GM18517 (cell line): ENCODE measurements around the gene ELP4.

ENCODE experiments used
- ATAC-seq: cut with Tn5 transposase; IDR thresholded peaks from one replicate; pipeline ENCODE4 v1.9.1; 2021; ENCODE audit warnings: mild to moderate bottlenecking, moderate library complexity; ENCODE audit not compliant: unreplicated experiment

The ELP4 gene

DNA sequence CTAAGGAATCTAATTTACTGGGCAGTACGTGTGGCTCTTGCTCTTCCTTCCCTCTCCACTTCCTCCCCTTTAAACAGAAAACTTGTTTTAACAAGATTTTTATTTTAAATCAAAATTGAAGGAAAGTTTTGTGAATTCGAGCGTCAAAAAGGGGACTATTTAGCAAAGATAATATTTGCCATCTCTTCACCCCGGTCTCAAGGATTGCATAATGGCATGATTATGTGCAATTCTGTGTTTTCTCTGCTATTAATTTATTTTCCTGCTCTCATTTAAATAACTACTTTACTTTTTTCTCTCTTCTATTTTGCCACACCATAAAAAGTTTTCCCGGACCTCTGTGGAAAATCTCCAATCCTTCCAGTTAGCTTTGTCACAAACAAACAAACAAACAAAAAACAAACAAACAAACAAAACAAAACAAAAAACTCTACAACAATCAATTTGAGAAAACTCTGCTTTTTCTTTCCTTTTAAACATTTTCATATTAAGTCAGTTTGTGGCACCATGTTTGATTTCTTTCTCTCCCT, 311.7 kb downstream of the ELP4 start:
- ATAC-seq: no peak

- no peak for ATAC-seq
Observed at GRCh38 chr11:31821766-31822165, 312.2 kb downstream of the ELP4 start.

DNA sequence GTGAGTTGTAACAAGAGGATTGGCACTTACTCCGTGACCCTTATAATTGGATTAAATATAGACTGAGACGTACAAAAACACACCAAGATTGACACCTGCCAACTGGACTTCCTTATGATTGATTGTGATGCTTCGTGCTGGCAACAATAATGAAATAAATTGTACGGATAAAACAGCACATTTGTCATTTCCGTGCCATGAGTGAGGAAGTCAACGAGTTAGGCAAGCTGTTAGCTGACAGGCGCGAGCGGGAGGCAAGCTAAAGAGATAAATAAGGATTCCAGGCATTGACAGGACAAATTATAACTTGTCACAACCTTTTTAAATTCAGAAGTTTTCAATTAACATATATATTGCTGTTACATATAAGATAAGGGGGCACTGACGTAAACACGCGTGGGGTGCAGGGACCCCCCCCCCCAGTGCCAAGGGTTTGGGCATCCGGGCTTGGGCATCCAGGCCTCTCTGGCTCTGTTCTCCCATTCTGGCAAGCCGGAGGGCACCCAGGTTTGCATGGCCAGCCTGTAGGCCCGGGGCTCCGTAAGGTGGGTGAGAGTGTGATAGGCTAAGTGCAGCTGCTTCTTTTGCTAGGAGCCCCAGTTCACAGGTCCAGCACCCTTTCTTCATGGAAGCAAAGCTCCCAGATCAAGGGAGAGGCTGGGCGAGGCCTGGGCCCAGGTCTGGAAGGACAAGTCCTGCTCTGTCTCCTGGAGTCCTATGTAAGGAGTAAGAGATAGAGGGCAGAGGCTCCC, 312.8 kb downstream of the ELP4 start:
- ATAC-seq: no peak

GRCh38 chr11:31822927-31823643, 313.5 kb downstream of the ELP4 start:
- ATAC-seq: no peak

GRCh38 chr11:31823644-31824331, 314.2 kb downstream of the ELP4 start:
- no peak for ATAC-seq

DNA sequence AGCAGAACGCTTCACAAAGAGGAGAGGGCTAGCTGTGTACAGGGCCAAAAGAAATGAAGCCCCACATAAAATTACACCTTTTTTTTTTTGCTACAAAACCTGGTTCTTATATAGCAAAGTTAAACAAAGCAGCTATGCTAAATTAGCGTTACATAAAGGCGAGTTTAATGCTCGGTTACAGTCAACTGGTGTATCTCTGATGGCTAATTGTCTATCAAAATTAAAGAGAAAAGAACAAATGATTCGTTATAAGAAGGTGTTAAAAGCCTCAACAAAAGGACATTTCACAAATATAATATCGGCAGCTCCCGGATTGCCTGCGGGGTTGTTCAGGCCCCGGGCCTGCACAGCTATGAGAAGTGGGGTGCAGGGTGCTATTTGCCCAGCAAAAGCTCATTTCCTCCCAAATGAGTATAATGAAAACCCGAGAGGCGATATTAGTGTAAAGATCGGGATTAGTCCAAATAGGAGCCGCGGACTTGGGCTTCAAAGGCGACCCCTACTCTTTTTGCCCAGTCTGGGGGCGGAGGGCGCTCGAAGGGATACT, 314.8 kb downstream of the ELP4 start:
- ATAC-seq: no peak

DNA sequence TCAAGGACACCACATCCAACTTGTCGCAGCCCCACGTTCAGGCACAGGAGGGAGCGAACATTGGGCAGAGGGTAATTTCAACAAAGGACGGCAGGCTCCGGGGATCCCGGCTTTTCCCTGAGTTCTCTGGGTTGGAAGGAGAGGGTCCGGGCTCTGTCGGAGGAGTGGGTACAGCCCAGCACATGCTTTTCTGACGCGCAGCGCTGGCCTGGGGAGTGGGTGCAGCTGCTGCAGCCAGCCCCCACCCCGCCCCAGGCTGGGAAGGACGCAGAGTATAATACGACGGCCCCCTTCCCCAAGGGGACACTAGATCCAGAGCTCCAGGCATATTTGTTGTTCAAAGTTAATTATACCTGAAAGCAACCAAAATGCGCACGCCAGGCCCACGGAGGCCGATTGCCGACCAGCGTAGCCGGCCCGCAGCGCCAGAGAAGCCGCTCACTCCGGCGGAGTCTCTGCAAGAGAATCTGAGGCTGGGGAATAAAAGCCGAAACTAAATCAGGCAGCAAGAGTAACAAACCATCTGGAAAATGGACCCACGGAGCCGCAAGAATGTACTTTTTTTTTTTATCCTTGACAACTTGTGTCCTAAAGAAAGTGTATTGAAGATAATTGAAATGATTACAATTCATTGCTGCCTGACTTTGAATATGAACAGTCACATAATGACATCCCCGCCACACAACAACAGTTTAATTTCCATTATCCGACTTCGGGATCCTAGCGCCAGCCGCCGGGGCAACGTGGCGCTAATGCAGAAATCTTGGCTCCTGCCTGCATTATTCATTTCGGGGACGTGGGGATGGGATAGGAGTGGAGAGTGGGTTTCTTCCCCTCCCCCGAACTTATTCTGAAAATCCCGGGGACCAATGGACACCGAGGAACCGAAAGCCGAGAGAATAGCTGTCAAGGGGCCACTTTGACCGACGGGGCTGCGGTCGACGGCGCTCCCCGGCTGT, 315.6 kb downstream of the ELP4 start:
- no peak for ATAC-seq

DNA sequence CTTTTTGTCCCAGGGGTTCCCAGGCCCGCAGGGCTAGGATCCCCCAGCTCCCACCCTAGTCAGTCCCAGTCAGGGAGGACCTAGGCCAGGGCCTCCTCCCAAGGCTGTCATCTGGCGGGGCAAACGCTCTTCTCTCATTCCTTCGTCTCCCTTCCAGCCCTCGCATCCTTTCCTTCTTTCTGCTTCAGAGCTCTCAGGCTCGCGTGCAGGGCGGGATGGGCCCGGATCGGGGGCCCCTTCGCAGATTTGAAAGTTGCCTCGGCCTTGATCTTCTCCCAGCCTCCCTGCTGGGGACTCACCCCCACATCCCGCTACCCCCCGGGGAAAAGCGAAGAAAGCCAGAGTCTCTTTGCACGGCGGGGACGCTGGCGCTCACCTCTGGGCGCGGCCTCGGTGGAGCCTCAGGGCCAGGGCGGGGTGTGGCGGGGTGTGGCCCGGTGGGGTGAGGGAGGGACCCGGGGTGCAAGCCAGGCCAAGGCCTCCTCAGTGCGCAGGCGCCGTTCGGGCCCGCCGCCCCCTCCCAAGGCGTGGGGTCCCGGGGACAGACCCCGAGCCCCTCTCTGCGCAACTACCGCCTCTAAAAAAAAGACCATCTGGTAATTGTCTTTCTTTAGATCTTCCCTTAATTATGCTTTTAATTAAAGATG, 316.4 kb downstream of the ELP4 start:
- no peak for ATAC-seq

GRCh38 chr11:31826536-31827438, 317.2 kb downstream of the ELP4 start:
- no peak for ATAC-seq

- ATAC-seq: no peak
Observed at GRCh38 chr11:31827455-31828206, 318.1 kb downstream of the ELP4 start.

GRCh38 chr11:31828217-31828616, 318.6 kb downstream of the ELP4 start:
- no peak for ATAC-seq

DNA sequence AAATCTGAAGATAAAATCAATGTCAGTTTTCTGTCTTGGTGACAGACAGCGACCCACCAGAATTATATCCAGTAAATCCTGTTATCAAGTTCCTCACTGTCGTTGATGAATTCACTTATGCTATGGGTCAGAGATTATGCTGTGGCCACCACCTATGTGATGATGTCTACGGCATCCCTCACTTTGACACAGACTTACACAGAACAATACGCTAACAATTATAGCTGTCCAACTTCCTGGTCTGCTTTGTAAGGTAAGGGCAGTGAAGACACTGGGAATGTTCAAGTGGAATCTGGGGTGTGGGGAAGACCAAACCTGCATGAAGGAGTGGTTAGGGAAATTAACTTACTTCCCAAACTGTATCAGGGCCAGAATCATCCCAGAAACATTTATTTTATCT, 320.8 kb downstream of the ELP4 start:
- no peak for ATAC-seq

DNA sequence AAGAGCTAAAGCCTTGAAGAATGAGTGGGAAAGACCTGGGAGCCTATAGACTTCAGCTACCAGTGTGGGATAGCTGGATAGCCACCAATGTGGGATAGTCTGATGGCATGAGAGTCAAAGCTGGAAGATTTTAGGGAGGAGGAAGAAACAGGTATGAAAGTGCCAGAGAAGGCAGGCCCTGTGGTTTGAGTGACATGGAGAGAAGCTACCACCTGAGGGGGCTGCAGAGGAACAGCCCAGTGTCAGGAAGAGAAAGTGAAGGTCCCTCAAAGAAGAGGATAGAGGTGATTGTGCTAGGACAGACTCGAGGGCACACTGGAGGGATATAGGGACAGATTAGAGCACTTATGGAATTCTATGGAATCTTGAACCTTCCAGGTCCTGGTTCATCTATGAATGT, 324.7 kb downstream of the ELP4 start:
- no peak for ATAC-seq
